Neuron (in vitro differentiated cells): ENCODE data around the gene KIF26B.

Experiments used
- H2AFZ ChIP-seq: one replicate; pipeline ENCODE4 v1.6.1; 2013; ENCODE audit warnings: low read depth, mild to moderate bottlenecking, inconsistent platforms, low read length, moderate library complexity
- H3K27me3 ChIP-seq: one replicate; pipeline ENCODE4 v1.6.1; 2013; ENCODE audit warnings: low read length; ENCODE audit not compliant: insufficient read depth
- H3K36me3 ChIP-seq: one replicate; pipeline ENCODE4 v1.6.1; 2013; ENCODE audit warnings: low read length; ENCODE audit not compliant: insufficient read depth
- H3K4me1 ChIP-seq: one replicate; pipeline ENCODE4 v1.6.1; 2013; ENCODE audit warnings: low read length; ENCODE audit not compliant: insufficient read depth
- H3K4me3 ChIP-seq: 2 replicates; pipeline ENCODE4 v1.5.1; 2013; ENCODE audit warnings: mild to moderate bottlenecking, low read length, moderate library complexity
- H3K9me3 ChIP-seq: one replicate; pipeline ENCODE4 v1.6.1; 2013; ENCODE audit warnings: low read length

KIF26B gene

GRCh38 chr1:245209658-245210435, 55.1 kb downstream of the KIF26B start:
- Histone ChIP-seq H3K4me1 (no peaks in the 10 kb centered on the region), H3K4me3 (no peak overlapping the region), H3K27me3 (no peaks in the 10 kb centered on the region), H2AFZ (no peak overlapping the region), H3K36me3 (no peaks in the 10 kb centered on the region), H3K9me3 (peaks cover 35% of the 10 kb centered on the region)

GRCh38 chr1:245211035-245211749, 56.4 kb downstream of the KIF26B start:
- Histone ChIP-seq H2AFZ (no peak overlapping the region), H3K9me3 (peaks cover 34% of the 10 kb centered on the region), H3K4me1 (no peaks in the 10 kb centered on the region), H3K4me3 (no peak overlapping the region), H3K36me3 (no peaks in the 10 kb centered on the region), H3K27me3 (no peaks in the 10 kb centered on the region)

GRCh38 chr1:245211761-245212160, 57.0 kb downstream of the KIF26B start:
- peaks cover 5% of the 10 kb centered on the region for H3K4me1 ChIP-seq
- H3K4me3 ChIP-seq = no peak overlapping the region
- H3K36me3 ChIP-seq = no peaks in the 10 kb centered on the region
- H3K27me3 ChIP-seq = no peaks in the 10 kb centered on the region
- peaks cover 30% of the 10 kb centered on the region for H3K9me3 ChIP-seq
- H2AFZ ChIP-seq = no peak overlapping the region

- no peaks in the 10 kb centered on the region for H3K36me3 ChIP-seq
- no peak overlapping the region for H2AFZ ChIP-seq
- H3K4me1 ChIP-seq = peaks cover 9% of the 10 kb centered on the region
- no peaks in the 10 kb centered on the region for H3K27me3 ChIP-seq
- peaks cover 27% of the 10 kb centered on the region for H3K9me3 ChIP-seq
- H3K4me3 ChIP-seq = no peak overlapping the region
Measured at GRCh38 chr1:245212221-245212710, 57.5 kb downstream of the KIF26B start.

- no peaks in the 10 kb centered on the region for H3K36me3 ChIP-seq
- H3K9me3 ChIP-seq = peaks cover 23% of the 10 kb centered on the region
- no peaks in the 10 kb centered on the region for H3K27me3 ChIP-seq
- H3K4me3 ChIP-seq = no peak overlapping the region
- H3K4me1 ChIP-seq = peaks cover 9% of the 10 kb centered on the region
- H2AFZ ChIP-seq = no peak overlapping the region
Measured at GRCh38 chr1:245213066-245213831, 58.5 kb downstream of the KIF26B start.

GRCh38 chr1:245215071-245215470, 60.3 kb downstream of the KIF26B start:
- peaks cover 14% of the 10 kb centered on the region for H3K9me3 ChIP-seq
- peaks cover 9% of the 10 kb centered on the region for H3K4me1 ChIP-seq
- no peak overlapping the region for H3K4me3 ChIP-seq
- no peak overlapping the region for H2AFZ ChIP-seq
- no peaks in the 10 kb centered on the region for H3K36me3 ChIP-seq
- H3K27me3 ChIP-seq = no peaks in the 10 kb centered on the region

GRCh38 chr1:245216366-245217115, 61.8 kb downstream of the KIF26B start:
- Histone ChIP-seq H2AFZ (no peak overlapping the region), H3K9me3 (peaks cover 13% of the 10 kb centered on the region), H3K36me3 (no peaks in the 10 kb centered on the region), H3K4me3 (no peak overlapping the region), H3K4me1 (peaks cover 9% of the 10 kb centered on the region), H3K27me3 (no peaks in the 10 kb centered on the region)

GRCh38 chr1:245217853-245218608, 63.2 kb downstream of the KIF26B start:
- no peak overlapping the region for H2AFZ ChIP-seq
- no peaks in the 10 kb centered on the region for H3K36me3 ChIP-seq
- no peak overlapping the region for H3K4me3 ChIP-seq
- peaks cover 9% of the 10 kb centered on the region for H3K4me1 ChIP-seq
- peaks cover 8% of the 10 kb centered on the region for H3K9me3 ChIP-seq
- H3K27me3 ChIP-seq = no peaks in the 10 kb centered on the region

GRCh38 chr1:245220381-245220985, 65.7 kb downstream of the KIF26B start:
- Histone ChIP-seq H3K4me3 (no peak overlapping the region), H3K27me3 (no peaks in the 10 kb centered on the region), H3K9me3 (no peaks in the 10 kb centered on the region), H3K36me3 (no peaks in the 10 kb centered on the region), H3K4me1 (peaks cover 9% of the 10 kb centered on the region), H2AFZ (no peak overlapping the region)

GRCh38 chr1:245221805-245222204, 67.0 kb downstream of the KIF26B start:
- Histone ChIP-seq H3K27me3 (no peaks in the 10 kb centered on the region), H3K9me3 (no peaks in the 10 kb centered on the region), H2AFZ (no peak overlapping the region), H3K4me1 (peaks cover 3% of the 10 kb centered on the region), H3K4me3 (no peak overlapping the region), H3K36me3 (no peaks in the 10 kb centered on the region)

- H3K9me3 ChIP-seq = no peaks in the 10 kb centered on the region
- H2AFZ ChIP-seq = no peak overlapping the region
- H3K27me3 ChIP-seq = no peaks in the 10 kb centered on the region
- H3K36me3 ChIP-seq = no peaks in the 10 kb centered on the region
- H3K4me3 ChIP-seq = no peak overlapping the region
- H3K4me1 ChIP-seq = no peaks in the 10 kb centered on the region
Measured at GRCh38 chr1:245222931-245223595, 68.3 kb downstream of the KIF26B start.
